ENCODE data around the gene STXBP5L. TPM values are rescaled to one million over a fixed set of nuclear protein-coding genes. Genes with fewer than 3 reads are reported as not detected.

Gene STXBP5L
- polyA plus RNA-seq, 2 of the 4 experiments (the other 2 are of a cell fraction), result 0.08 TPM; not detected in 1

DNA sequence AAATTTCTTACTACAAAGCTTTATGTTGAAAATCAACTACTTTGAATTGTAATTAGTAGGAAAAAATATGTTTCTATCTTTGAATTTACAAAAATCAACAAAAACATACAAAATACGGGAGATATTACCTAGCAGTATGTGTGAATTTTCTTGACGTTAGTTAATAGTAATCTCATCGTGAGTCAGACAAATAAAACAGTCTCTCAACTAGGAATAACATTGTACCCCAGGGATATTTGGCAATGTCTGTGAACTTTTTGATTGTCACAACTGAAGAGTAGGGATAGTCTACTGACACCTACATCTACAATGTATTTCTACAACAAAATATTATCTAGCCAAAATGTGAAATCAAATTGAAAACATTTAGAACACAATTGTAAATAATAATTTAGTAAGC is 387.4 kb downstream of the STXBP5L start:
- no peak for FAIRE-seq
- H3K27ac ChIP-seq, result no peak overlapping the region
- ChIA-PET POLR2A (no interaction called here), CTCF (no interaction called here)
- no peaks in the 10 kb centered on the region for H3K4me1 ChIP-seq
- no peak for DNase-seq (ENCODE audit: low read depth in 1 of 2, low spot score in 1 of 2)
- H3K4me2 ChIP-seq, result no peak overlapping the region
- WGBS (ENCODE audit: missing lambda C conversion rate), result 3% methylated on average over 3 of the region's 3 CpGs
- H3K4me3 ChIP-seq, result no peak overlapping the region
- no peak for ATAC-seq
- no peak for TF ChIP-seq RAD21 (conservative IDR thresholded peaks at IDR 0.05 in 1 of 2, IDR thresholded peaks at IDR 0.05 in 1 of 2)
- TF ChIP-seq PHF8 (IDR thresholded peaks at IDR 0.05; ENCODE audit: borderline replicate concordance, low read depth), result no peak
- TF ChIP-seq MAFK (IDR thresholded peaks at IDR 0.05; ENCODE audit: partially characterized antibody), result no peak
- no peak for TF ChIP-seq EP300 (IDR thresholded peaks at IDR 0.05)
- no peak for TF ChIP-seq FOSB (CRISPR knock-in tag; IDR thresholded peaks at IDR 0.05)
- no peak for TF ChIP-seq KDM5A (IDR thresholded peaks at IDR 0.05)
- no peak for TF ChIP-seq RFX5 (IDR thresholded peaks at IDR 0.05)
- TF ChIP-seq CBX8 (IDR thresholded peaks at IDR 0.05), result no peak
- TF ChIP-seq, protein P1, sequence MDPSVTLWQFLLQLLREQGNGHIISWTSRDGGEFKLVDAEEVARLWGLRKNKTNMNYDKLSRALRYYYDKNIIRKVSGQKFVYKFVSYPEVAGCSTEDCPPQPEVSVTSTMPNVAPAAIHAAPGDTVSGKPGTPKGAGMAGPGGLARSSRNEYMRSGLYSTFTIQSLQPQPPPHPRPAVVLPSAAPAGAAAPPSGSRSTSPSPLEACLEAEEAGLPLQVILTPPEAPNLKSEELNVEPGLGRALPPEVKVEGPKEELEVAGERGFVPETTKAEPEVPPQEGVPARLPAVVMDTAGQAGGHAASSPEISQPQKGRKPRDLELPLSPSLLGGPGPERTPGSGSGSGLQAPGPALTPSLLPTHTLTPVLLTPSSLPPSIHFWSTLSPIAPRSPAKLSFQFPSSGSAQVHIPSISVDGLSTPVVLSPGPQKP (IDR thresholded peaks at IDR 0.05; ENCODE audit: low read depth, low read length), result no peak
- TF ChIP-seq SREBF2 (IDR thresholded peaks at IDR 0.05), result no peak
- no peak for TF ChIP-seq BHLHE40 (IDR thresholded peaks at IDR 0.05; ENCODE audit: low read depth, low read length)
- TF ChIP-seq NFE2L2 (conservative IDR thresholded peaks at IDR 0.05; ENCODE audit: low read length), result no peak
- TF ChIP-seq, protein P2, sequence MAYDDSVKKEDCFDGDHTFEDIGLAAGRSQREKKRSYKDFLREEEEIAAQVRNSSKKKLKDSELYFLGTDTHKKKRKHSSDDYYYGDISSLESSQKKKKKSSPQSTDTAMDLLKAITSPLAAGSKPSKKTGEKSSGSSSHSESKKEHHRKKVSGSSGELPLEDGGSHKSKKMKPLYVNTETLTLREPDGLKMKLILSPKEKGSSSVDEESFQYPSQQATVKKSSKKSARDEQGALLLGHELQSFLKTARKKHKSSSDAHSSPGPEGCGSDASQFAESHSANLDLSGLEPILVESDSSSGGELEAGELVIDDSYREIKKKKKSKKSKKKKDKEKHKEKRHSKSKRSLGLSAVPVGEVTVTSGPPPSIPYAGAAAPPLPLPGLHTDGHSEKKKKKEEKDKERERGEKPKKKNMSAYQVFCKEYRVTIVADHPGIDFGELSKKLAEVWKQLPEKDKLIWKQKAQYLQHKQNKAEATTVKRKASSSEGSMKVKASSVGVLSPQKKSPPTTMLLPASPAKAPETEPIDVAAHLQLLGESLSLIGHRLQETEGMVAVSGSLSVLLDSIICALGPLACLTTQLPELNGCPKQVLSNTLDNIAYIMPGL (CRISPR knock-in tag; IDR thresholded peaks at IDR 0.05; ENCODE audit: borderline replicate concordance), result no peak
- TF ChIP-seq EHMT2 (IDR thresholded peaks at IDR 0.05; ENCODE audit: low read depth), result no peak
- TF ChIP-seq ZSCAN20 (CRISPR knock-in tag; IDR thresholded peaks at IDR 0.05), result no peak
- H3K9me3 ChIP-seq, result no peaks in the 10 kb centered on the region

DNA sequence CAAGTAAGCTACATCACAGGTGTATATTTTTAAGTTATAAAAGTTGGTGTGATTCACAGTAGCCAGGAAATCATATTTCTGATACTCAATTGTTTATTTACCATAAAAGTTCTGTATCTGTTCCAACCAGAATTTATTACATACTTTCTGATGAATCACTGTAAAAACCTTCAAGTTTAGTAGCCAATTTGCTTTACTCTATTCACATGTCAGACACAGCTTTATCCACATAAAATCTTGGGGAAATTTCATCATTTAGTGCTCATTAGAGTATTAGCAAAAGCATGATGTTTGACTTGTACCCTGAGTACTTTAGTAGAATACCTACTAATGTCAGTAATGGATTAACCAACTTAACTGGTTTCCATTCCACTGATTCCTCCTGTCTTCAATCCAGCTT is 388.0 kb downstream of the STXBP5L start:
- Histone ChIP-seq H3K4me2 (no peak overlapping the region), H3K4me1 (no peaks in the 10 kb centered on the region), H3K27ac (no peak overlapping the region), H3K4me3 (no peak overlapping the region), H3K9me3 (no peaks in the 10 kb centered on the region)
- ChIA-PET POLR2A (no interaction called here), CTCF (no interaction called here)
- ATAC-seq (no peak), DNase-seq (ENCODE audit: low read depth in 1 of 2, low spot score in 1 of 2) (no peak), FAIRE-seq (no peak)
- TF ChIP-seq CEBPB (IDR thresholded peaks at IDR 0.05) (no peak), RFX5 (IDR thresholded peaks at IDR 0.05) (no peak), PHF8 (IDR thresholded peaks at IDR 0.05; ENCODE audit: borderline replicate concordance, low read depth) (no peak), TP53 (CRISPR knock-in tag; IDR thresholded peaks at IDR 0.05) (no peak), JUNB (IDR thresholded peaks at IDR 0.05) (no peak), ZC3H11A (IDR thresholded peaks at IDR 0.05) (no peak), GATA3 (IDR thresholded peaks at IDR 0.05; ENCODE audit: borderline replicate concordance) (no peak), BHLHE40 (IDR thresholded peaks at IDR 0.05; ENCODE audit: low read depth, low read length) (no peak), ZFP36 (IDR thresholded peaks at IDR 0.05; ENCODE audit: borderline replicate concordance, partially characterized antibody) (no peak)
- TF ChIP-seq, protein P3, sequence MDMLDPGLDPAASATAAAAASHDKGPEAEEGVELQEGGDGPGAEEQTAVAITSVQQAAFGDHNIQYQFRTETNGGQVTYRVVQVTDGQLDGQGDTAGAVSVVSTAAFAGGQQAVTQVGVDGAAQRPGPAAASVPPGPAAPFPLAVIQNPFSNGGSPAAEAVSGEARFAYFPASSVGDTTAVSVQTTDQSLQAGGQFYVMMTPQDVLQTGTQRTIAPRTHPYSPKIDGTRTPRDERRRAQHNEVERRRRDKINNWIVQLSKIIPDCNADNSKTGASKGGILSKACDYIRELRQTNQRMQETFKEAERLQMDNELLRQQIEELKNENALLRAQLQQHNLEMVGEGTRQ (IDR thresholded peaks at IDR 0.05), result no peak
- TF ChIP-seq, protein P4, sequence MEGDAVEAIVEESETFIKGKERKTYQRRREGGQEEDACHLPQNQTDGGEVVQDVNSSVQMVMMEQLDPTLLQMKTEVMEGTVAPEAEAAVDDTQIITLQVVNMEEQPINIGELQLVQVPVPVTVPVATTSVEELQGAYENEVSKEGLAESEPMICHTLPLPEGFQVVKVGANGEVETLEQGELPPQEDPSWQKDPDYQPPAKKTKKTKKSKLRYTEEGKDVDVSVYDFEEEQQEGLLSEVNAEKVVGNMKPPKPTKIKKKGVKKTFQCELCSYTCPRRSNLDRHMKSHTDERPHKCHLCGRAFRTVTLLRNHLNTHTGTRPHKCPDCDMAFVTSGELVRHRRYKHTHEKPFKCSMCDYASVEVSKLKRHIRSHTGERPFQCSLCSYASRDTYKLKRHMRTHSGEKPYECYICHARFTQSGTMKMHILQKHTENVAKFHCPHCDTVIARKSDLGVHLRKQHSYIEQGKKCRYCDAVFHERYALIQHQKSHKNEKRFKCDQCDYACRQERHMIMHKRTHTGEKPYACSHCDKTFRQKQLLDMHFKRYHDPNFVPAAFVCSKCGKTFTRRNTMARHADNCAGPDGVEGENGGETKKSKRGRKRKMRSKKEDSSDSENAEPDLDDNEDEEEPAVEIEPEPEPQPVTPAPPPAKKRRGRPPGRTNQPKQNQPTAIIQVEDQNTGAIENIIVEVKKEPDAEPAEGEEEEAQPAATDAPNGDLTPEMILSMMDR (IDR thresholded peaks at IDR 0.05), result no peak
